Keratinocyte (primary cell): ENCODE data around the gene CCDC97. TPM values are rescaled to one million over a fixed set of nuclear protein-coding genes. Genes with fewer than 3 reads are reported as not detected.
"Not testable (repeated sequence)": the region's sequence is repeated elsewhere in the genome, so short reads cannot be mapped to it uniquely, and the experiment has no call there.

Experiments
- DNase-seq: peaks from one replicate; pipeline ENCODE4 v3.0.0-alpha.2; 2011; ENCODE audit warnings: low read depth, missing footprints, low spot score
- FAIRE-seq: peaks from 2 replicates; lab custom pipeline; 2011; peaks lifted over from hg19 to GRCh38; lab: Jason Lieb, UNC
- H2AFZ ChIP-seq: 2 replicates; pipeline ENCODE4 v1.6.0; 2012; ENCODE audit warnings: low read length, control low read depth, inconsistent platforms; ENCODE audit not compliant: control insufficient read depth
- H3K27ac ChIP-seq: 2 replicates; pipeline ENCODE4 v1.5.1; 2011; ENCODE audit warnings: low read length; ENCODE audit not compliant: control insufficient read depth, insufficient read depth
- H3K27me3 ChIP-seq: 3 replicates; pipeline ENCODE4 v1.6.0; 2011; ENCODE audit warnings: low read length; ENCODE audit not compliant: control insufficient read depth, insufficient read depth; ENCODE audit errors: extremely low read depth
- H3K36me3 ChIP-seq, 2 experiments: 2 replicates in 1 of 2; 3 replicates in 1 of 2; pipeline ENCODE4 v1.5.1; 2011; ENCODE audit warnings: low read length in 2 of 2, mild to moderate bottlenecking in 1 of 2; ENCODE audit not compliant: control insufficient read depth in 2 of 2, insufficient read depth in 2 of 2; ENCODE audit errors: extremely low read depth in 1 of 2
- H3K4me1 ChIP-seq: 3 replicates; pipeline ENCODE4 v1.5.1; 2011; ENCODE audit warnings: low read length; ENCODE audit not compliant: control insufficient read depth, insufficient read depth; ENCODE audit errors: extremely low read depth
- H3K4me2 ChIP-seq: 3 replicates; pipeline ENCODE4 v1.6.0; 2011; ENCODE audit warnings: low read depth, low read length; ENCODE audit not compliant: control insufficient read depth, insufficient read depth; ENCODE audit errors: extremely low read depth
- H3K4me3 ChIP-seq, 3 experiments: fragments of 200-600 bp in 1 of 3; sonication (generic) in 1 of 3; 2 replicates in 2 of 3; 3 replicates in 1 of 3; pipeline ENCODE4 v1.5.1; 2011 to 2016; ENCODE audit warnings: low read length in 3 of 3, mild to moderate bottlenecking in 3 of 3, control low read depth in 2 of 3, inconsistent platforms in 1 of 3, low read depth in 1 of 3, mixed read lengths in 1 of 3, mixed run types in 1 of 3, moderate library complexity in 1 of 3; ENCODE audit not compliant: control insufficient read depth in 2 of 3, insufficient read depth in 2 of 3; ENCODE audit errors: extremely low read depth in 1 of 3
- H3K79me2 ChIP-seq: 2 replicates; pipeline ENCODE4 v1.6.0; 2012; ENCODE audit warnings: low read length; ENCODE audit not compliant: control insufficient read depth, insufficient read depth
- H3K9ac ChIP-seq: 3 replicates; pipeline ENCODE4 v1.6.0; 2011; ENCODE audit warnings: low read length; ENCODE audit not compliant: control insufficient read depth, insufficient read depth; ENCODE audit errors: extremely low read depth
- H3K9me1 ChIP-seq: 3 replicates; pipeline ENCODE4 v1.6.0; 2011; ENCODE audit warnings: low read length; ENCODE audit not compliant: control insufficient read depth, insufficient read depth; ENCODE audit errors: extremely low read depth
- H3K9me3 ChIP-seq: 2 replicates; pipeline ENCODE4 v1.5.1; 2012; ENCODE audit warnings: low read depth, low read length; ENCODE audit not compliant: control insufficient read depth
- H4K20me1 ChIP-seq: 3 replicates; pipeline ENCODE4 v1.6.0; 2011; ENCODE audit warnings: low read length; ENCODE audit not compliant: control insufficient read depth, insufficient read depth; ENCODE audit errors: extremely low read depth
- EZH2 ChIP-seq: IDR thresholded peaks from one replicate; pipeline ENCODE4 v1.6.1; 2012; ENCODE audit warnings: inconsistent platforms, mild to moderate bottlenecking, low read length, moderate library complexity
- dilution Hi-C: fragments of 300-500 bp; cut with MboI; formaldehyde crosslinking; loops from one replicate; pipeline ENCODE4 v1.7.0; 2020; ENCODE audit warnings: low sequenced_read_pairs; ENCODE audit not compliant: extremely low pct_ligation_motif_present
- polyA plus RNA-seq, 5 experiments: library from polyadenylated mRNA; depleted of rRNA in 3 of 5; stranded (reverse) in 3 of 5; stranded (forward) in 1 of 5; unstranded in 1 of 5; fragments of >200 nt; gene quantifications; 1 replicate in 1 of 5; 2 replicates in 3 of 5; 3 replicates in 1 of 5; pipeline versions ENCODE4 v1.2.1 to v1.2.3, GENCODE V29; 2011 to 2012; ENCODE audit warnings: missing spikeins in 2 of 5, low read depth in 1 of 5, low replicate concordance in 1 of 5
- TF ChIP-seq, protein P1 (sequence below), 3 experiments: IDR thresholded peaks in 1 of 3; conservative IDR thresholded peaks in 1 of 3; optimal IDR thresholded peaks in 1 of 3; 2 replicates in 2 of 3; 3 replicates in 1 of 3; pipeline versions ENCODE3 to v1.5.1; 2011; ENCODE audit warnings: low read length in 3 of 3, mild to moderate bottlenecking in 3 of 3, moderate library complexity in 2 of 3, control low read depth in 1 of 3, inconsistent platforms in 1 of 3; ENCODE audit not compliant: insufficient read depth in 2 of 3; ENCODE audit errors: extremely low read depth in 1 of 3

CCDC97 gene
- polyA plus RNA-seq, 1 donor (not counting 4 experiments of a cell fraction or from before 2014, with no cell fraction given): 6.8 TPM

DNA sequence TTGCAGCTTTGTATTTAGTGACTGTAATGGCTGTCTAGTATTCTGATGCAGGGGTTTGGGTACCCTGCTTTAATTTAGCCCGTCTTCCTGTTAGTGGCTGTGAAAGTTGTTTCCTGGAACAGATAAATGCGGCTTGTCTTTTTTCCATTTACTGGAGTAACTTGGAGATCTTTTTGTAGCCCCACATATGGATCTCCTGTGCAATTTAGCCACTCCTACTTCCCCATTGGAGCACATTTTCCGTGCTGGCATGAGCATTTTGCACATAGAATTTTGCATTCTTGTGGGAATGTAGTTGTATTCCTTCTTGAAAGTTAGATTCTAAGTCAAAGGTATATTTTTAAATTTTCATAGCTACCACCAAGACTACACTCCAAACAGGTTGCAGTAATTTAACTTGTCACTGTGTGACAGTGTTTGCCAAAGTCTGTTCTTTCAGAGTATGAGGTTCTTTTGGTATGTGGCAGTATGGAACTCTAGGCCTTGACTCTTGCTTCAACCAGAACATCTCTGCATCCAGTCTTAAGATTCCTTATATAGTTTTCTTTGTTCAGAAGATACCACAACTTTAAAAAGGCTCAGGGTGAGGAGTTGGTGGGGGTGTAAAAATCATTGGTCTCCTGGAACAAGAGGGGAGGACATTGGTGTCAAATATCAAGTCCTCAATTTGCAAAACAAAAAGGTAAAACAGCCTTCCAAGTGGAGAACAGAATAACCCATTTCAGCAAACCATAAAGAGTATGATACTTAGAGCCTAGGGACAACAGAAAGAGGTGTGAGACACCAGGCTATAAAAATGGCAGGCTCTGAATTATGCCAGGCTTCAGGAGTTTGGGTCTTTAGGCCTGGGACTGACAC, 21.1 kb upstream of the CCDC97 start:
- peaks cover 37 to 45% of the 10 kb centered on the region in 2 experiments for H3K36me3 ChIP-seq
- no peaks in the 10 kb centered on the region for H3K4me1 ChIP-seq
- H4K20me1 ChIP-seq: no peaks in the 10 kb centered on the region
- no peak overlapping the region for H3K27ac ChIP-seq
- TF ChIP-seq EZH2: no peak
- TF ChIP-seq, protein P1, sequence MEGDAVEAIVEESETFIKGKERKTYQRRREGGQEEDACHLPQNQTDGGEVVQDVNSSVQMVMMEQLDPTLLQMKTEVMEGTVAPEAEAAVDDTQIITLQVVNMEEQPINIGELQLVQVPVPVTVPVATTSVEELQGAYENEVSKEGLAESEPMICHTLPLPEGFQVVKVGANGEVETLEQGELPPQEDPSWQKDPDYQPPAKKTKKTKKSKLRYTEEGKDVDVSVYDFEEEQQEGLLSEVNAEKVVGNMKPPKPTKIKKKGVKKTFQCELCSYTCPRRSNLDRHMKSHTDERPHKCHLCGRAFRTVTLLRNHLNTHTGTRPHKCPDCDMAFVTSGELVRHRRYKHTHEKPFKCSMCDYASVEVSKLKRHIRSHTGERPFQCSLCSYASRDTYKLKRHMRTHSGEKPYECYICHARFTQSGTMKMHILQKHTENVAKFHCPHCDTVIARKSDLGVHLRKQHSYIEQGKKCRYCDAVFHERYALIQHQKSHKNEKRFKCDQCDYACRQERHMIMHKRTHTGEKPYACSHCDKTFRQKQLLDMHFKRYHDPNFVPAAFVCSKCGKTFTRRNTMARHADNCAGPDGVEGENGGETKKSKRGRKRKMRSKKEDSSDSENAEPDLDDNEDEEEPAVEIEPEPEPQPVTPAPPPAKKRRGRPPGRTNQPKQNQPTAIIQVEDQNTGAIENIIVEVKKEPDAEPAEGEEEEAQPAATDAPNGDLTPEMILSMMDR (optimal IDR thresholded peaks at IDR 0.05 in 1 of 3, IDR thresholded peaks at IDR 0.05 in 1 of 3, conservative IDR thresholded peaks at IDR 0.05 in 1 of 3; ENCODE audit: extremely low read depth in 1 of 3, insufficient read depth in 2 of 3, low read length in 3 of 3): no peak
- H3K9ac ChIP-seq: no peak overlapping the region
- no peak overlapping the region for H3K4me3 ChIP-seq
- no peak overlapping the region for H3K4me2 ChIP-seq
- no peaks in the 10 kb centered on the region for H3K27me3 ChIP-seq
- H3K9me1 ChIP-seq: no peaks in the 10 kb centered on the region
- H3K9me3 ChIP-seq: no peaks in the 10 kb centered on the region
- H3K79me2 ChIP-seq: peaks cover 2% of the 10 kb centered on the region
- H2AFZ ChIP-seq: no peak overlapping the region
- DNase-seq: no peak
- dilution Hi-C loops: no loop called here
- FAIRE-seq: no peak

DNA sequence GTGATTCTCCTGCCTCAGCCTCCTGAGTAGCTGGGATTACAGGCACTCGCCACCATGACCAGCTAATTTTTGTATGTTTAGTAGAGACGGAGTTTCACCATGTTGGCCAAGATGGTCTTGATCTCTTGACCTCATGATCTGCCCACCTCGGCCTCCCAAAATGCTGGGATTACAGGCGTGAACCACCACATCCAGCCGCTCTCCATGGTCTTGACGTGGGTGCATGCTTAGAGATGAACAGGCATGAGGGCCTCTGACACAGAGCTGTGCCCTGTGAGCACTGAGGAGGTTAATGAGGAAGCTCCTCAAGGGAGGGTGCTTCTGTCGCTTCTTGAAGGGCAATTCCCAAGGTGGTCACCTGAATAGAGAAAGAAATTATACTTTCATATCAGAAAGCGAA, 20.2 kb upstream of the CCDC97 start:
- H2AFZ ChIP-seq, H3K27me3 ChIP-seq, H3K27ac ChIP-seq, H3K9ac ChIP-seq, H3K9me3 ChIP-seq, dilution Hi-C loops, H3K4me2 ChIP-seq, FAIRE-seq, H4K20me1 ChIP-seq, H3K4me1 ChIP-seq, H3K79me2 ChIP-seq, H3K4me3 ChIP-seq, DNase-seq, H3K9me1 ChIP-seq: not testable (repeated sequence)
- H3K36me3 ChIP-seq: peaks cover 37 to 52% of the 10 kb centered on the region in 2 experiments
